ENCODE data around the gene PLB1. TPM values are rescaled to one million over a fixed set of nuclear protein-coding genes. Genes with fewer than 3 reads are reported as not detected.

Gene PLB1
- total RNA-seq, 1 donor from 2014 or later = 1.6 TPM

DNA sequence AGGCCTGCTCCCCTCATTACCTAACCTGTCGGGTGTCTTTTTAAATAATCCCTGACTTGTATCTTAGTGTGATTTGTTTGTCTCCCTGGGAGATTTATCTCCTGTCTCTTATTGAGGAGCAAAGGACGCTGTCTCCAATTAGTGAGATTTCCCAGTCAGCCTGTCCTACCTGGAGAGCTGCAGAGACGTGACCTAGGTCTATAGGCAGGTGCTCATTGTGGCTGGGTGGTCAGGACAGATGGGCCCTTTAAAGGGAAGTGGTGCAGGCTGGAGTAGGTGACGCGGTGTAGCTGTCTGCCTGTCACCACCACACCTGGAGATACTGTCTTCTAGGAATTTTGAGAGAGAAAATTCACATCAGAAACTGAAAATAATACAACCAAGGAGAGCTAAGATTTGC is 28.0 kb downstream of the PLB1 start:
- H3K27me3 ChIP-seq (ENCODE audit: control insufficient read depth, insufficient read depth, low read length) = peaks cover 16% of the 10 kb centered on the region
- FAIRE-seq = no peak
- H3K4me3 ChIP-seq (ENCODE audit: low read depth, low read length) = no peak overlapping the region
- no peaks in the 10 kb centered on the region for H3K36me3 ChIP-seq (ENCODE audit: control insufficient read depth, insufficient read depth, low read length)
- no peak for DNase-seq (ENCODE audit: low read depth)
- TF ChIP-seq, protein P1, sequence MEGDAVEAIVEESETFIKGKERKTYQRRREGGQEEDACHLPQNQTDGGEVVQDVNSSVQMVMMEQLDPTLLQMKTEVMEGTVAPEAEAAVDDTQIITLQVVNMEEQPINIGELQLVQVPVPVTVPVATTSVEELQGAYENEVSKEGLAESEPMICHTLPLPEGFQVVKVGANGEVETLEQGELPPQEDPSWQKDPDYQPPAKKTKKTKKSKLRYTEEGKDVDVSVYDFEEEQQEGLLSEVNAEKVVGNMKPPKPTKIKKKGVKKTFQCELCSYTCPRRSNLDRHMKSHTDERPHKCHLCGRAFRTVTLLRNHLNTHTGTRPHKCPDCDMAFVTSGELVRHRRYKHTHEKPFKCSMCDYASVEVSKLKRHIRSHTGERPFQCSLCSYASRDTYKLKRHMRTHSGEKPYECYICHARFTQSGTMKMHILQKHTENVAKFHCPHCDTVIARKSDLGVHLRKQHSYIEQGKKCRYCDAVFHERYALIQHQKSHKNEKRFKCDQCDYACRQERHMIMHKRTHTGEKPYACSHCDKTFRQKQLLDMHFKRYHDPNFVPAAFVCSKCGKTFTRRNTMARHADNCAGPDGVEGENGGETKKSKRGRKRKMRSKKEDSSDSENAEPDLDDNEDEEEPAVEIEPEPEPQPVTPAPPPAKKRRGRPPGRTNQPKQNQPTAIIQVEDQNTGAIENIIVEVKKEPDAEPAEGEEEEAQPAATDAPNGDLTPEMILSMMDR (IDR thresholded peaks at IDR 0.05; ENCODE audit: insufficient read depth, low read length, severe bottlenecking) = no peak

DNA sequence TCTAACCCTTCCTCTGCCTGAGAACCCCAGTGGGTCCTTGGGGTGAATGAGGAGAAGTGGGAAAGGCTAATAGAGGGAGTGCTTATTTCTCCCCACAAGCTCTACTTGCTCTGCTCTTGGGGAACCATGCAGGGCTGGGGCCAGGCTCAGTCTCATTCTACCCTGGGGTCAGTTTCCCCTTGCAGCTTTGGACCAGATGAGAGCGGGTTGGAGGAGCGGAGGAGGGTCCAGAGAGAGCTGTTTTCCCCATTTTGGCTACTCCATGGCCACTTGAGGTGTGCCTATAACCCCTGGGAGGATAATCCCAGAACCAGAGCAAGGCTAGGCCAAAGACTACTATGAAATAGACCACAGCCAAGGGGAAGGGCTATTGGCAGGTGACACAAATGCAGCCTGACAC is 29.6 kb downstream of the PLB1 start:
- no peak for DNase-seq (ENCODE audit: low read depth)
- FAIRE-seq = no peak
- Histone ChIP-seq H3K36me3 (ENCODE audit: control insufficient read depth, insufficient read depth, low read length) (no peaks in the 10 kb centered on the region), H3K27me3 (ENCODE audit: control insufficient read depth, insufficient read depth, low read length) (peaks cover 16% of the 10 kb centered on the region), H3K4me3 (ENCODE audit: low read depth, low read length) (no peak overlapping the region)
- TF ChIP-seq, protein P1 (IDR thresholded peaks at IDR 0.05; ENCODE audit: insufficient read depth, low read length, severe bottlenecking) = no peak

DNA sequence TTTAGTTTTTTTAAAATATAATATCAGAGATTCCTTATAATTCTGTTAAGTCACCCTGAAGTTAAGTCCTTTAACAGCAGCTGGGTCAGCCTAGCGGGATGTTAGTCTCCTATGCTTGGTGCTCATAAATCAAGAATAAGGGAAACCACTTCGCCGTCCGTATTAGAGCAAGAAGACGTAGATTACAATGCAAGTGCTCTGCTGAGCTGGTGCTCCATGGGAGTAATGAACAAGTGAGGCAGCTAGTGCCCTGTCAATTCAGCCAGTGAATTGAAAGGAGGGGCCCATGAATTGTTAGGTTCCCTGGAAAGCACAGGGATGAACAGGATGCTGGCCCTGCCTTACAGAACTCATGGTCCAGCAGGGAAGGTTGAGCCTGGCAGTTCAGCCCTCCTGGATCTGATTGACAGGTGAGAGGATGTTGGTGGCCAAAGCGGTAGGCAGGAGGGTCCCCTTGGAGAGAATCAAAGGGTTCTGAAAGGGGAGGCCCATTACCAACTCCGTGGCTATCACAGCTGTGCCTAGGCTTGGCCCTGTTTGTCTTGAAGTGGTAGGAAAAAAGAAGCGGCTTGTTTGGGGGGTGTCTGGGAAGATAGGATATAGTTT is 30.8 kb downstream of the PLB1 start:
- no peak for FAIRE-seq

DNA sequence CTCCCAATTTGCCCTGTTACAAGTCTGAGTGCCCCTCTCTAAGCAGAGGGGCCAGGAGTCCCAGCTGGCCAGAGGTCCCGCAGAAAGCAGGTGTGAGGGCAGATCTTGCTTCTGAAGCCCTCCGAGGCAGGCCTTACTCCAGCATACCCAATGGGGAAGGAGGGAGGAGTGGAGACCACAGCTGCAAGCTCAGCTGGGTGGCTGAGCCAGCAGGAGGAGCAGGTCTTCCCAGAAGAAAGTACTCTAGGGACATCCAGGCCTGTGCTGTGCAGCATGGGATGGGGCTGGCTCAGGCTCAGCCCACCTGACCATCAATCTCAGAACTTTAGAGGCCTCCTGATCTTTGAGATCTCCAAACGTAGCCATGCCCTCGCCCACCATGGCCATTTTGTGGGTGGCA is 31.3 kb downstream of the PLB1 start:
- no peak overlapping the region for H3K4me3 ChIP-seq (ENCODE audit: low read depth, low read length)
- TF ChIP-seq, protein P1 (IDR thresholded peaks at IDR 0.05; ENCODE audit: insufficient read depth, low read length, severe bottlenecking) = no peak
- H3K36me3 ChIP-seq (ENCODE audit: control insufficient read depth, insufficient read depth, low read length) = no peaks in the 10 kb centered on the region
- no peak for FAIRE-seq
- H3K27me3 ChIP-seq (ENCODE audit: control insufficient read depth, insufficient read depth, low read length) = peaks cover 9% of the 10 kb centered on the region
- DNase-seq (ENCODE audit: low read depth) = no peak

More for the DNA sequence above, 30.8 kb downstream of the PLB1 start:
- DNase-seq (ENCODE audit: low read depth) = no peak
- TF ChIP-seq, protein P1 (IDR thresholded peaks at IDR 0.05; ENCODE audit: insufficient read depth, low read length, severe bottlenecking) = no peak
- H3K27me3 ChIP-seq (ENCODE audit: control insufficient read depth, insufficient read depth, low read length) = peaks cover 15% of the 10 kb centered on the region
- H3K4me3 ChIP-seq (ENCODE audit: low read depth, low read length) = no peak overlapping the region
- H3K36me3 ChIP-seq (ENCODE audit: control insufficient read depth, insufficient read depth, low read length) = no peaks in the 10 kb centered on the region

DNA sequence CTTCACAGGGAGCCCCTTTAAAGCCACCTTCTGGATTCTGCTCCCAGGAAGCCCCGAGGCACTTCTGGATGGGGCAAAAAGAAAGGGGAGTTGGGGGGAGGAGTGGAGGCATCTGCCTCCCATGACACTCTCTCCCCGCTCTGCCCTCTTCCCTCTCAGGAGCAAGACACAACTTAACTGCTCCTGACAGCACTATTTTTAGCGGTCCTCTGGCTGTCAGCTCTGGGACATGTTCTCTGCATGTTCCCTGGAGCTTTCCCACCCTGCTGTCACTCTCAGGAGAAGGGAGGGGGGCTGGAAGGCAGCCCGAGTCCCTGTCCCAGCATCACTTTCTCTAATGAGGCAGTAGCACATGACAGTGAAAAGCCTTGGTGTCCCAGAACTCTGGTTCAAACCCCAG is 32.3 kb downstream of the PLB1 start:
- no peak overlapping the region for H3K4me3 ChIP-seq (ENCODE audit: low read depth, low read length)
- H3K36me3 ChIP-seq (ENCODE audit: control insufficient read depth, insufficient read depth, low read length) = no peaks in the 10 kb centered on the region
- no peak for DNase-seq (ENCODE audit: low read depth)
- FAIRE-seq = no peak
- H3K27me3 ChIP-seq (ENCODE audit: control insufficient read depth, insufficient read depth, low read length) = peaks cover 9% of the 10 kb centered on the region
- TF ChIP-seq, protein P1 (IDR thresholded peaks at IDR 0.05; ENCODE audit: insufficient read depth, low read length, severe bottlenecking) = no peak

DNA sequence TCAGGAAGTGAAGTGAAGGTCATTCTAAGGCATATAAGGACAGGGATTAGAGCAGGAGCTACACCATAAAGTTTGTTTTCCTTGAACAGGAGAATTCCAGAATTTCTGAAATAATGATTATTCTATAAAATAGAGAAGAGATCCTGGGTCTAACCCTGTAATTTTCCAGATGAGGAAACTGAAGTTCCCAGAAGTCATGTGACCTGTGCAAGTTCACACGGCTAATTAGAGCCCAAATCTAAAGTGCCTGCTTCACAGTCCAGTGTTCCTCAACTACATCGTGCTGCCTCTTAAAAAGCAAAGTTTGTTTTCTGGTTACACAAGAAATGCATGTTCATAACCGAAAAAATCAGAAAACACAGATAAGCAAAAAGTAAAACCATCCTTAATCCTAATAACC is 34.9 kb downstream of the PLB1 start:
- no peak for FAIRE-seq
- TF ChIP-seq, protein P1 (IDR thresholded peaks at IDR 0.05; ENCODE audit: insufficient read depth, low read length, severe bottlenecking) = no peak
- DNase-seq (ENCODE audit: low read depth) = no peak
- no peaks in the 10 kb centered on the region for H3K36me3 ChIP-seq (ENCODE audit: control insufficient read depth, insufficient read depth, low read length)
- H3K27me3 ChIP-seq (ENCODE audit: control insufficient read depth, insufficient read depth, low read length) = peaks cover 4% of the 10 kb centered on the region
- H3K4me3 ChIP-seq (ENCODE audit: low read depth, low read length) = no peak overlapping the region
